ENCODE measurements around the gene CEP70. TPM values are rescaled to one million over a fixed set of nuclear protein-coding genes. Genes with fewer than 3 reads are reported as not detected.
"Not testable (repeated sequence)": the region's sequence is repeated elsewhere in the genome, so short reads cannot be mapped to it uniquely, and the experiment has no call there.

Gene CEP70
- polyA plus RNA-seq, 1 experiment: 14.6 TPM

- CTCF ChIA-PET: interaction anchor here (1.0 to 2.1 kb wide), 2 partner anchors 81 to 83 kb away, joined by 3 to 6 read pairs; no protein-coding TSS in a partner anchor
- H3K27me3 ChIP-seq (ENCODE audit: control insufficient read depth, insufficient read depth, low read length): no peaks in the 10 kb centered on the region
- POLR2A ChIA-PET: no interaction called here
- no peak overlapping the region for H3K4me3 ChIP-seq (ENCODE audit: low read depth, low read length)
- H3K27ac ChIP-seq (ENCODE audit: low read depth, low read length): no peak overlapping the region
- DNase-seq (ENCODE audit: low read depth, low spot score): no peak
- TF ChIP-seq CTCF (IDR thresholded peaks at IDR 0.05; ENCODE audit: low read depth, low read length): no peak
- peaks cover 6% of the 10 kb centered on the region; the same call in 1 of the 2 replicates for H3K9me3 ChIP-seq (ENCODE audit: control insufficient read depth, insufficient read depth, low read length)
Observed at GRCh38 chr3:138560501-138560900, 33.6 kb downstream of the CEP70 start.

DNA sequence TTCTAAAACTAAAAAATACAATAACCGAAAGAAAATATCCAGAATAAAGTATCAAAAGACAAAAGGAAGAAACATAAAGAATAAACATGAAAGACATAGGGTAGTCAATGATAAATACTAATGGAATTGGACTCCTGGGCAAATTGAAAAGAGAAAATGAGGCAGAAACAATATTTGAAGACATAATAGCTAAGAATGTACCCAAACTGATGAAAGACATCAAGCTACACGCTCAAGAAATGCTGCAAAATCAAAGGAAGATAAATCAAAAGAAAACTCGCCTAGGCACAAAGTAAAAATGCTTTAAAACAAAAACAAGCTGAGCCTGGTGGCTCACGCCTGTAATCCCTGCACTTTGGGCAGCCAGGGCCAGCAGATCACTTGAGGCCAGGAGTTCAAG, 34.9 kb downstream of the CEP70 start:
- no peak overlapping the region for H3K27ac ChIP-seq (ENCODE audit: low read depth, low read length)
- CTCF ChIA-PET: interaction anchor here (1.0 to 2.1 kb wide), 3 partner anchors 80 to 356 kb away, joined by 3 to 6 read pairs (median 3); no protein-coding TSS in a partner anchor
- peaks cover 6% of the 10 kb centered on the region; the same call in 1 of the 2 replicates for H3K9me3 ChIP-seq (ENCODE audit: control insufficient read depth, insufficient read depth, low read length)
- no peak overlapping the region for H3K4me3 ChIP-seq (ENCODE audit: low read depth, low read length)
- POLR2A ChIA-PET: no interaction called here
- no peaks in the 10 kb centered on the region for H3K27me3 ChIP-seq (ENCODE audit: control insufficient read depth, insufficient read depth, low read length)
- no peak for DNase-seq (ENCODE audit: low read depth, low spot score)
- no peak for TF ChIP-seq CTCF (IDR thresholded peaks at IDR 0.05; ENCODE audit: low read depth, low read length)

DNA sequence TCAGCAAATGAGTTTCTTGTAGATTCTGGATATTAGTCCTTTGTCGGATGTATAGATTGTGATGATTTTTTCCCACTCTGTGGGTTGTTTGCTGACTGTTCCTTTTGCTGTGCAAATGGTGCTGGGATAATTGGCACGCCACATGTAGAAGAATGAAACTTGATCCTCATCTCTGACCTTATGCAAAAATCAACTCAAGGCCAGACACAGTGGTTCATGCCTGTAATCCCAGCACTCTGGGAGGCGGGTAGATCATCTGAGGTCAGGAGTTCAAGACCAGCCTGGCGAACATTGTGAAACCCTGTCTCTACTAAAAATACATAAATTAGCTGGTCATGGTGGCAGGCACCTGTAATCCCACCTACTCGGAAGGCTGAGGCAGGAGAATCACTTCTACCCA, 39.3 kb downstream of the CEP70 start:
- H3K27me3 ChIP-seq (ENCODE audit: control insufficient read depth, insufficient read depth, low read length); POLR2A ChIA-PET; H3K27ac ChIP-seq (ENCODE audit: low read depth, low read length); H3K4me3 ChIP-seq (ENCODE audit: low read depth, low read length); H3K9me3 ChIP-seq (ENCODE audit: control insufficient read depth, insufficient read depth, low read length); DNase-seq (ENCODE audit: low read depth, low spot score): not testable (repeated sequence)
- CTCF ChIA-PET: interaction anchor here (1.1 to 1.6 kb wide), 3 partner anchors 359 to 381 kb away, joined by 3 to 5 read pairs (median 3); no protein-coding TSS in a partner anchor

- DNase-seq (ENCODE audit: low read depth, low spot score); H3K4me3 ChIP-seq (ENCODE audit: low read depth, low read length); H3K9me3 ChIP-seq (ENCODE audit: control insufficient read depth, insufficient read depth, low read length); H3K27me3 ChIP-seq (ENCODE audit: control insufficient read depth, insufficient read depth, low read length); H3K27ac ChIP-seq (ENCODE audit: low read depth, low read length); POLR2A ChIA-PET: not testable (repeated sequence)
- CTCF ChIA-PET: interaction anchor here (0.6 kb wide), 1 partner anchor 135 kb away, joined by 5 read pairs; no protein-coding TSS in a partner anchor
Observed at GRCh38 chr3:138550958-138551357, 43.1 kb downstream of the CEP70 start.

- Histone ChIP-seq H3K27me3 (ENCODE audit: control insufficient read depth, insufficient read depth, low read length) (no peaks in the 10 kb centered on the region), H3K27ac (ENCODE audit: low read depth, low read length) (no peak overlapping the region), H3K4me3 (ENCODE audit: low read depth, low read length) (no peak overlapping the region), H3K9me3 (ENCODE audit: control insufficient read depth, insufficient read depth, low read length) (peaks cover 9% of the 10 kb centered on the region)
- POLR2A ChIA-PET: no interaction called here
- TF ChIP-seq CTCF (IDR thresholded peaks at IDR 0.05; ENCODE audit: low read depth, low read length): no peak
- DNase-seq (ENCODE audit: low read depth, low spot score): no peak
- CTCF ChIA-PET: no interaction called here
Observed at GRCh38 chr3:138549179-138549977, 44.7 kb downstream of the CEP70 start.

GRCh38 chr3:138547342-138547975, 46.6 kb downstream of the CEP70 start:
- POLR2A ChIA-PET: no interaction called here
- DNase-seq (ENCODE audit: low read depth, low spot score): no peak
- TF ChIP-seq CTCF (IDR thresholded peaks at IDR 0.05; ENCODE audit: low read depth, low read length): no peak

More at GRCh38 chr3:138547342-138547975, 46.6 kb downstream of the CEP70 start:
- no peak overlapping the region for H3K4me3 ChIP-seq (ENCODE audit: low read depth, low read length)
- CTCF ChIA-PET: no interaction called here
- H3K9me3 ChIP-seq (ENCODE audit: control insufficient read depth, insufficient read depth, low read length): peaks cover 17% of the 10 kb centered on the region
- H3K27me3 ChIP-seq (ENCODE audit: control insufficient read depth, insufficient read depth, low read length): no peaks in the 10 kb centered on the region
- no peak overlapping the region for H3K27ac ChIP-seq (ENCODE audit: low read depth, low read length)

Data from AG04450 (cell line).